Kidney tubule cell (primary cell): ENCODE results near the gene CEP85.
A peak's percentile ranks its signal among the peaks of the same experiment; 100 is the strongest.
"Not testable (repeated sequence)": the region's sequence is repeated elsewhere in the genome, so short reads cannot be mapped to it uniquely, and the experiment has no call there.

Experiments used
- DNase-seq: peaks from one replicate; pipeline ENCODE4 v3.0.0-alpha.2; 2018; ENCODE audit warnings: low spot score

CEP85 gene

GRCh38 chr1:26290122-26290881 is 56.3 kb downstream of the CEP85 start:
- DNase-seq: no peak

GRCh38 chr1:26290882-26291261 is 56.9 kb downstream of the CEP85 start:
- DNase-seq: no peak

GRCh38 chr1:26291433-26291832 is 57.4 kb downstream of the CEP85 start:
- DNase-seq: no peak

- DNase-seq: no peak
Measured at GRCh38 chr1:26291939-26292338, 57.9 kb downstream of the CEP85 start.

- not testable (repeated sequence) for DNase-seq
Measured at GRCh38 chr1:26292735-26293134, 58.7 kb downstream of the CEP85 start.

- no peak for DNase-seq
Measured at GRCh38 chr1:26293911-26294463, 60.0 kb downstream of the CEP85 start.

- DNase-seq: no peak
Measured at GRCh38 chr1:26295194-26296138, 61.5 kb downstream of the CEP85 start.

GRCh38 chr1:26296340-26297056 is 62.5 kb downstream of the CEP85 start:
- no peak for DNase-seq

- no peak for DNase-seq
Measured at GRCh38 chr1:26297057-26297790, 63.2 kb downstream of the CEP85 start.

GRCh38 chr1:26297791-26298124 is 63.8 kb downstream of the CEP85 start:
- DNase-seq: peak; percentile 43

- DNase-seq: no peak
Measured at GRCh38 chr1:26300578-26301275, 66.7 kb downstream of the CEP85 start.

GRCh38 chr1:26302733-26303405 is 68.9 kb downstream of the CEP85 start:
- peak; percentile 91 for DNase-seq

- no peak for DNase-seq
Measured at GRCh38 chr1:26305667-26306289, 71.8 kb downstream of the CEP85 start.

GRCh38 chr1:26306290-26307229 is 72.6 kb downstream of the CEP85 start, which contains the start of gene UBXN11:
Gene UBXN11 (minus strand): TSS chr1:26306636. CDS start chr1:26302883, 3,753 bp downstream.
- peak; percentile 98 for DNase-seq

- DNase-seq: no peak
Measured at GRCh38 chr1:26307363-26307781, 73.4 kb downstream of the CEP85 start.

- DNase-seq: not testable (repeated sequence)
Measured at GRCh38 chr1:26307966-26308899, 74.2 kb downstream of the CEP85 start.

GRCh38 chr1:26314501-26314900 is 80.5 kb downstream of the CEP85 start:
- DNase-seq: no peak
